HT-29 (cell line): ENCODE measurements around the gene DUSP9. TPM values are rescaled to one million over a fixed set of nuclear protein-coding genes. Genes with fewer than 3 reads are reported as not detected.
"Not testable (repeated sequence)": the region's sequence is repeated elsewhere in the genome, so short reads cannot be mapped to it uniquely, and the experiment has no call there.

Source experiments
- DNase-seq: peaks from one replicate; pipeline ENCODE4 v3.0.0-alpha.2; 2015; ENCODE audit warnings: low spot score
- total RNA-seq: library from RNA; depleted of rRNA; stranded (reverse); fragments of >200 nt; shearing (Covaris generic); gene quantifications from 2 replicates; pipeline ENCODE4 v1.2.3, GENCODE V29; 2014

DUSP9 gene
- total RNA-seq, 1 experiment from 2014 or later = not detected

GRCh38 chrX:153689654-153690465, 42.9 kb downstream of the DUSP9 start:
- peak; percentile 62 for DNase-seq

DNA sequence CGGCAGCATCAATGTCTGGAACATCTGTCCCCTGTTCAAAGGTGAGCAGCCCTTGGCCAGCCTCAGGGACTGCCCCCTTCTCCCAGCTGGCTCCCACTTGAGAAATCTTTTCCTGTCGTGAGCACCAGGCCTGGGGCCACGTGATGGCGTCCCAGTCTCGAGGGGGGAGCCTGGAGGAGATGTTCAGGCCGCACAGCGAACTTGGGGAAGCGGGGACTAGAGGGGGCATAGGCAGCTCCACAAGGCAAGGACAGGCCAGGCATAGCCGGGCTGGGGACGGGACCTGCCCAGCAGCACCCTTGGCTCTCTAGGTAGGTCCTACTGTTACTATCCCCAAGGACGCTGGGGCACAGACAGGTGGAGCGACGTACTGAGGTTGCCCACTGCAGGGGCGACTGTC, 43.5 kb downstream of the DUSP9 start:
- DNase-seq = no peak

DNA sequence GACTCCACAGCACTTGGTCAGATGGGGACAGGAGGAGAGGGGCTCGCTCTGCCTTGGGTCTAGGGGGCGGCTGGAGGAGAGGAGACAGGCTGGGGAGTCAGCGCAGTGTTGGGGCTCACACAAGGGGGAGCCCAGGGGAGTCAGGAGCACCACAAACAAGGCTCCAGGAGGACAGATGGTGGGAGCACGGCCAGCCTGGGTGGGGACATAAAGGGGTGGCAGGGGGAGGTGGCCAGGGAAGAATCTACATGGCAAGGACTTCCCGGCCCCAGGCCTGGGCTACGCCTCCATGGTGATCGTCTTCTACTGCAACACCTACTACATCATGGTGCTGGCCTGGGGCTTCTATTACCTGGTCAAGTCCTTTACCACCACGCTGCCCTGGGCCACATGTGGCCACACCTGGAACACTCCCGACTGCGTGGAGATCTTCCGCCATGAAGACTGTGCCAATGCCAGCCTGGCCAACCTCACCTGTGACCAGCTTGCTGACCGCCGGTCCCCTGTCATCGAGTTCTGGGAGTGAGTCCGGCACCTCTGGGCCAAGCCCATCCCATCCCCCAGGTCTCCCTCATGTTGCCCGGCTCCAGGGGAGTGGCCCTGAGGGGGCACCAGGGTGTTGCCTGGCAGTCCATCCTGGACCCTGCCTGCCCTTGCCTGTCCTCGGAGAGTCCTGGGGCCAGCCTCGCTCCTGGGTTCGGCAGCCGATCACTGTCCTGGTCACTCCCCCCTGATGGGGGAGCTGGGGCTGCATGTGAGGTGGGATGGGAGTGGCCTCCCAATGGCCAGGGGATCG, 44.2 kb downstream of the DUSP9 start:
- not testable (repeated sequence) for DNase-seq

DNA sequence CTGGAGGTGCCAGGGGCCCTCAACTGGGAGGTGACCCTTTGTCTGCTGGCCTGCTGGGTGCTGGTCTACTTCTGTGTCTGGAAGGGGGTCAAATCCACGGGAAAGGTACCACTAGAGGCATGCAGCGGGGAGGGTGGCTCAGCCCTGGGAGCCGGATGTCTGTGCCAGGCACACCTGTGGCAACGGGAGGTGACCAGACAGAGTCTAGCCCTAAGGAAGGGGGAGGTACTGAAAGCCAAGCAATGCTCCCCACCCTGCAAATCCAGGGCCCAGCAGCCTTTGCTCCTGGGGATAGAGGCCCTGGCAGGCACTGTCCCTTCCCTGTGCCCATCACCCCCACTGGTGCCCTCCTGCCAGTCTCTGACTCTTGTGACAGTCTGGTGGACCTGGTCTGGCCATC, 45.0 kb downstream of the DUSP9 start:
- DNase-seq = no peak

DNA sequence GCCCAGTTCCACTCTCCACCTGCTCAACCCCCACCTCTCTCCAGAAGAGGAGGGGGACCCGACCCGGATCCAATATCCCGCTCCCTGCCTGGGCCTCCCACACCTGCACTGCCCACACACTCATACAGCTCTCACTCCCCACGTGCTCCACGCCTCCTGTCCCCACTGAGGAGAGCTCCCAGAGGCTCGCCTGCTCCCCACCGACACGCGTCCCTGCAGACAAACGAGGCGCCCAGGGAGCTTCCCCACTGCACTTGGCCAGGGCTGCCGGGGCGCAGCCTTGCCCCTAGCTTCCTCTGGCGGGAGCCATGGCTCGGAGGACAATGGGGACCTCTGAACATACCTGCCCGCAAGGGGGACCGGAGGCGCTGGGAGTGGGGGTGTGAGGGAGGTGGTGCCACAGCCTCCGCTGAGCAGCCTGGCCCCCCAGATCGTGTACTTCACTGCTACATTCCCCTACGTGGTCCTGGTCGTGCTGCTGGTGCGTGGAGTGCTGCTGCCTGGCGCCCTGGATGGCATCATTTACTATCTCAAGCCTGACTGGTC, 45.7 kb downstream of the DUSP9 start:
- DNase-seq = no peak

GRCh38 chrX:153693216-153694086, 46.4 kb downstream of the DUSP9 start:
- no peak for DNase-seq

GRCh38 chrX:153694256-153694655, 47.3 kb downstream of the DUSP9 start:
- DNase-seq = not testable (repeated sequence)

GRCh38 chrX:153694687-153695270, 47.8 kb downstream of the DUSP9 start:
- no peak for DNase-seq

DNA sequence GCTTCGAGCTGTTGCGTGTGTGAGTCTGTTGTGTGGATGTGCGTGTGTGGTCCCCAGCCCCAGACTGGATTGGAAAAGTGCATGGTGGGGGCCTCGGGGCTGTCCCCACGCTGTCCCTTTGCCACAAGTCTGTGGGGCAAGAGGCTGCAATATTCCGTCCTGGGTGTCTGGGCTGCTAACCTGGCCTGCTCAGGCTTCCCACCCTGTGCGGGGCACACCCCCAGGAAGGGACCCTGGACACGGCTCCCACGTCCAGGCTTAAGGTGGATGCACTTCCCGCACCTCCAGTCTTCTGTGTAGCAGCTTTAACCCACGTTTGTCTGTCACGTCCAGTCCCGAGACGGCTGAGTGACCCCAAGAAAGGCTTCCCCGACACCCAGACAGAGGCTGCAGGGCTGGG, 49.1 kb downstream of the DUSP9 start:
- DNase-seq = no peak

GRCh38 chrX:153696538-153696937, 49.5 kb downstream of the DUSP9 start:
- not testable (repeated sequence) for DNase-seq

GRCh38 chrX:153696986-153697722, 50.2 kb downstream of the DUSP9 start:
- DNase-seq = not testable (repeated sequence)

- no peak for DNase-seq
These were observed 51.2 kb downstream of the DUSP9 start for GRCh38 chrX:153697924-153698865.

- DNase-seq = peak; percentile 81
These were observed 52.3 kb downstream of the DUSP9 start for GRCh38 chrX:153699210-153699783.

DNA sequence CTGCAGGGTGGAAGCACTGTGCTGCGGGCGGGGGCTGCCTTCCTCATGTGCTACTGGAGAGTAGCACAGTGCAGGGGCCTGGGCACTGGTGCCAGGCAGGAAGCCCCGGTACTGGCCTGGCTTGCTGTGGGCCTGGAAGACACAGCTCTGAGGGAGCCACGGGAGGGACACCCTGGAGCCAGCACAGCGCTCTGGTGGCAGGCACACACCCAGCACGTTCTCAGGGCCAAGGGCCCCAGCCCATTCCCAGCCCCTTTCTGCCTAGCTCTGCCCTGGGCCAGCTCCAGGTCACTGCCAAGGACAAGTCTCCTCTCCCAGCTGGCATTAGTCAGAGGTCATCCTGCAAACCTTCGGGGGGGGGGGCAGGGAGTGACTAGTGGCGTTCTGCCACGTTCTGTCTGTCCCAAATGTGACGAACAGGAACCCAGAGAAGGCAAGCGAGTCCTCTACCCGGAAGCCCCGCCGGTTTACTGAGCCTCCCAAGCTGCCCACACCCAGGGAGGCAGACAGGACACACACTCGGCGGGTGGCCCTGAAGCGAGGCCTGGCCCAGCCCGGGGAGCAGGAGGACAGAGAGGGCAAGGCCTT, 52.9 kb downstream of the DUSP9 start:
- DNase-seq = peak; percentile 36

DNA sequence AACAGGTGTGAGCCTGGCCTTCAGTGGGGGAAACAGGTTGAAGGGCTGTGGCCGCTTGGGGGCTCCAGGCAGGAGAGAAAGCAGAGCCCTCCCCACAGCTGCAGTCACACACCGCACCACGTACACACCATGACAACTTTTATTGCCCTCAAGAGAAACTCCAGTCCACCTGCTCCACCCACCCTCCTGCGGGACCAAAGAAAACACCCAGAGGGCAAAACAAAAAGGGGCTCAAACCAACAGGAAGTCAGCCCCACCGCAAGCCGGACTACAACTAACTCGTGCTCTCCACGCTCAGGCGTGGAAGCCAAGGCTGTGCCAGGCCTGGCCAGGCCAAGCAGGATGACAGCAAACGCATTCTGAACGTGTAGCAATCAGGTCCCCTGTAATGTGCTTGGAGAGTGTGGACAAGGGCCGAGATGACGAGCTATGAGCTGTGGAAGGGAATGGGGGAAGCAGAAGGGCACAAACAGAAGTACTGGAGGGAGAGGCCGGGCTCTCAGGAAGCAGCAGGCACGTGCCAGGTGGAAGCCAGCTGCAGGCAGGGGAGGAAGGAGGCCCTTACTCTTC, 53.5 kb downstream of the DUSP9 start:
- no peak for DNase-seq
